A172 (cell line): Measurements from ENCODE around the gene GRAMD4. TPM values are rescaled to one million over a fixed set of nuclear protein-coding genes. Genes with fewer than 3 reads are reported as not detected.
"Not testable (repeated sequence)": the region's sequence is repeated elsewhere in the genome, so short reads cannot be mapped to it uniquely, and the experiment has no call there.

ENCODE experiments used
- DNase-seq: peaks from one replicate; pipeline ENCODE4 v3.0.0-alpha.2; 2015; ENCODE audit warnings: low spot score
- total RNA-seq: library from RNA; depleted of rRNA; stranded (reverse); fragments of >200 nt; shearing (Covaris generic); gene quantifications from 2 replicates; pipeline ENCODE4 v1.2.3, GENCODE V29; 2014

Gene GRAMD4
- total RNA-seq, 1 experiment from 2014 or later, result 106 TPM

DNA sequence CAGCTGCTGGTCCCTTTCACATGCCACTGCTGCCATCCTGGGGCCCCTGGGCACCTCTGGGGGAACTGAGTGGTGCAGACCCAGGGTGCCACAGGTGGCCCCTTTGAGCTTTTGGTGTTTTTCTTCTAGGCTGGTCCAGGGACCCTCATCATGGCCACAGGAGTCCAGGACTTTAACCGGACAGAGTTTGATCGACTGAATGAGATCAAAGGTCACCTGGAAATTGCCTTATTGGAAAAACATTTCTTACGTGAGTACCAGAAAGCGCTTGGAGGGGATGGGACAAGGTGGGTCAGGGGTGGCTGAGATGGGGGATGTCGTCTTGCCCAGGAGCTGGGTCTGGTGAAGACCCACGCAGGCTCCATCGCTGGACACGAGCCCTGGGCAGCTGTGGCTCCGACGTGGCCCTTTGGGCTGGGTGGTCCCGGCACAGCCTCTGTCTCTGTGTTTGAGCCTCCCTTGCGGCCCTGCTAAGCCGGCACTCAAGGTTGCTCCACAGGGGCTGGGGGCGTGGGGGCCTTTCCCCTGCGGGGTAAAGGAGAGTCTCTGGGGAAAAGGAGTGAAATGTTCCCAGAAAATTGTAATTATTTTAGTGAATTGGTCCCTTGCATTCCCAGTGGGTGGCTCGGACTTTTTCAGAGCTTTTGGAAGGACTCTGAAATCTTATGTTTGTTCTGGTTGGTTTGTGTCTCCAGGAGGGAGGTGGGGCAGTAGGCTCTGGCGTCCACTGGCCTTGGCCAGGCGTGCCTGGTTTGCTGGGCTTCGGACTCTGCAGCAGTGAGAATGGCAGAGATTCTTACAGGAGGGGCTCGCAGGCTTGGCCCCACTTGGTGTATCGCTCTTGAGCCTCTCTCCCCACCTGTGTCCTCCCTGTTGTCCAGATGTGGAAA is 17.8 kb downstream of the GRAMD4 start:
- no peak for DNase-seq

DNA sequence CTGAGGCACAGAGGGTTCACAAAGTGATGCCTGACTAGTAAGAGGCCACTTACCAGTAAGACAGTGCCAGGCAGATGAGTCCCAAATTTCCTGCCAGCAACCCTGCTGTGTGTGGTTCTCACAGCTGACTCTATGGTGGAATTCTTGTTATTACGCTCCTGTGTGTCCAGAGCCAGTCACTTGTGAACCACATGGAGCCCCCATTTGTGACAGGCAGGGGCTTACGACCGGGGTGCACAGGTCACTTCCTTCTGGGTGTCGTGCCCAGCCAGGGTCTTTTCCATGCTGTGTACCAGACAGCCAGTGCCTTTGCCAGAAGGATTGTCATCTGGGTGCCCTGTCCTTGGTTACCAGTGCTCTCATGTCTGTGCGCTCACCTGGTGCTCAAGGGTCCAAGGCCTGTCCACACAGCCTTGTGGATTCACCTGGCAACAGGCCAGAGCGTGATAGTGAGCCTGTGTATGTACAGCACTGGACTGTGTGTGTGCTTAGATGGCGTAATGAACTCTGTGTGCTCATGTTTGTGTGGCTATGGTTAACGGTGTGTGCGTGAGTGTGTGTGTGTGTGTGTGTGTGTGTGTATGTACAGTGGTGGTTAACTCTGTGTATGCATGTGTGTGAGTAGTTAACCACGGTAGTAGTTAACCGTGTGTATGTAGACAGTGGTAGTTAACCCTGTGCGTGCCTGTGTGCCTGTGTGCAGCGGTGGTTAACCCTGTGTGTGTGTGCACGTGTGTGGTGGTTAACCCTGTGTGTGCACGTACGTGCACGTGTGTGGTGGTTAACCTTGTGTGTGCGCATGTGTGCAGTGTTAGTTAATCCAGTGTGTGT is 18.6 kb downstream of the GRAMD4 start:
- no peak for DNase-seq

DNA sequence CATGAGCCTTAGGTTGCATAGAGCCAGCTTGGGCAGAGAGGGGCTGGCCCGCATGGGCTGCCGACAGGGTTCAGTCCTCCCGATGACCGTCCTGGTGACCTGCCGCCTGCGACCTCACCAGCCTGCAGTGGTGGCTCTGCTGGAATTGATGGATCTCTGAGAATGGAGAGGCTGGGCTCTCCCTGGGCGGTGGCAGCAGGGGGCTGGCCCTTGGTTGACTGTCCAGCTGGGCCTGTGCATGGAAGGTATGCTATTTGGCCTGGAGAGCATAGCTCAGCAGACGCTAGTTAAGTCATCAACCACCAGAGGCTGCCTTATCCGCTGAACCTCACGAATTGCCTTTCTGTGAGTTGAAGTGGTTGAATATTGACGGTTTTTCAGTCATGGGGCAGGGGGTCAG is 19.7 kb downstream of the GRAMD4 start:
- no peak for DNase-seq

DNA sequence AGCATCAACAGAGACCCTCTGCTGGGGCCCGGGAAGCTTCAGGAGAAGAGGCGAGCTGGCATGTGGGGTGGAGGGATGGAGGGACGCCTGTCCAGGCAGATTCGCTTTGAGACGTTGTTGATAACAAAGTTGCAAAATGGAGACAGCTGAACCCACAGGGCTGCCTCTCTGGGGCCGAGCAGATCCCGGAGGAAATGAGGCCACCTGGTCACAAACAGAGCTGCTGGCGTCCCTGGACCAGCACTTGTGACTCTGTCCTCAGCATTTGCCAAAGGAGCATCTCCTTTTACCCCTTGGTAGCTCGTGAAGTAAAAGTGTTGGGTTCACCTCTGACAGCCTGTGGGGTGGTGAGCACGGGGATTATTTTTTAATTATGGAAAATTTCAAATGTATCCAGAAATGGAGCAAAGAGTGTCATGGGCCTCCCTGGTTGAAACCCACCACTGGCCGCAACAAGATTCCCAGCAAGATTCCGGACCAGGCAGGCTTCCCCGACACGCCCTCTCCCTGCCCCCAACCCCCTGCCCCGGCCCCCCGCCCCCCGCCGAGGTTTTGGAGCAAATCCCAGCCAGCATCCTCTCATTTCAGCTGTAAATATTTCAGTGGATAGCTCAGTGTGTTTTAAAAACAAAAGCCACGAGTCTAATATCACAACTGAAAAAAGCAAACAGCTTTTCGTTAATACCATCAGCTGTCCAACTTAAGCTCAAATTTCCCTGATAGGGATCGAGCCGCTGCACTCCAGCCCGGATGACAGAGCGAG is 20.3 kb downstream of the GRAMD4 start:
- no peak for DNase-seq

DNA sequence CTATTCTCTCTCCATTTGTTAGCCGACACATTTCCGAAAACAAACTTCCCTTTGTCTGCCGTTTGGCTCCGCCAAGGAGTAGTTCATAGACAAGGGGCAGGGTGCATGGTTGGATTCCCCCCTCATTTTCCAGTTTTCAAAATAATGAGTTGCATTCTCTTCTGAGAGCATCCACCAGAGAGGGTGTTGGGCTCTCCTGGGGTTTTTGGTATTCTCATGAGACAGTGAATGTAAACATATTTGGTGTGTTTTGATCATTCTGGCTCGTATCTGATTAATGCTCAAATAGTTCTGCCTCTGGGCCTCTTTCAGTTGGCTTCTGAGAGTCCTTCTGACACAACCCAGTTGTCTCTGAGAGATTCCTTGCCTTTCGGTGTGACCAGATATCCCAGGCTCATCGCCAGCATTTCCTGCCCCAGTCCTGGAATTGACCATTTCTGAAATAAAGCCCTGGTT is 21.7 kb downstream of the GRAMD4 start:
- no peak for DNase-seq

DNA sequence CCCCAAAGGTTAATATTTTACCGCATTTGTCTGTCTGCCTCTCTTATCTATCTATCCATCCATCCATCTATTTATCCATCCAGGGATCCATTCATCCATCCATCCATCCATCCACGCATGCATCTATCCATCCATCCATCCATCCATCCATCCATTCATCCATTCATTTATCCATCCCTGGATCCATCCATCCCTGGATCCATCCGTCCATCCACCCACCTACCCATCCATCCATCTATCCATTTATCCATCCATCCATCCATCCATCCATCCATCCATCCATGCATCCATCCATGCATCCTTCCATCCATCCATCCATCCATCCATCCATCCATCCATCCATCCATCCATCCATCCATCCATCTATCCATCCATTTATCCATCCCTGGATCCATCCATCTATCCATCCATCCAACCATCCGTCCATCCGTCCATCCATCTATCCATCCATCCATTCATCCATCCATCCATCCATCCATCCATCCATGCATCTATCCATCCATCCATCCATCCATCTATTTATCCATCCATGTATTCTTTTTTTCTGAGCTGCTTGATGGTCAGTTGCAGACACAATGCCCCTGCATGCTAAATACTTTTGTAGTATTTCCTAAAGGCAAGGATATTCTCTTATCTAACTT is 22.8 kb downstream of the GRAMD4 start:
- not testable (repeated sequence) for DNase-seq

DNA sequence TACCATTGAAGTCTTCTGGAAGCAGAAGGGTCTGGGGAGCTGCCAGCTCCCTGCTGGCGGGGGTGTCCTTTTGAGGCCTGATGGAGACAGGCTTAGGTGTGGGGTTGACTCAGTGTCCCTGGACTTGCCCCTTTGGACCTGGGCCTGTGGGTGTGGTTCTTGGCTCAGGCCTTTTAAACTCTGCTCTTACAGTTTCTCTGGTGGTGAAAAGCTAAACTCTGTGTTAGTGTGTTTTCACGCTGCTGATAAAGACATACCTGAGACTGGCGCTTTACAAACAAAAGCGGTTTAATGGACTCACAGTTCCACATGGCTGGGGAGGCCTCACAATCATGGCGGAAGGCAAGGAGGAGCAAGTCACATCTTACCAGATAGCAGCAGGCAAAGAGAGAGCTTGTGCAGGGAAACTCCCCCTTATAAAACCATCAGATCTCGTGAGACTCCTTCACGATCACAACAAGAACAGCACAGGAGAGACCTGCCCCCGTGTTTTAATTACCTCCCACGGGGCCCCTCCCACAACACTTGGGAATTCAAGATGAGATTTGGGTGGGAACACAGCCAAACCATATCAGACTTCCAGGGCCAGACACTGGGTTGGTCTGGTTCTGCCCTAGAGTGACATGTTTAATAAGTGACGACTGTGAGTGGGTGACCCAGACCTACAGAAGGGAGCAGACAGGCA is 26.5 kb downstream of the GRAMD4 start:
- no peak for DNase-seq

DNA sequence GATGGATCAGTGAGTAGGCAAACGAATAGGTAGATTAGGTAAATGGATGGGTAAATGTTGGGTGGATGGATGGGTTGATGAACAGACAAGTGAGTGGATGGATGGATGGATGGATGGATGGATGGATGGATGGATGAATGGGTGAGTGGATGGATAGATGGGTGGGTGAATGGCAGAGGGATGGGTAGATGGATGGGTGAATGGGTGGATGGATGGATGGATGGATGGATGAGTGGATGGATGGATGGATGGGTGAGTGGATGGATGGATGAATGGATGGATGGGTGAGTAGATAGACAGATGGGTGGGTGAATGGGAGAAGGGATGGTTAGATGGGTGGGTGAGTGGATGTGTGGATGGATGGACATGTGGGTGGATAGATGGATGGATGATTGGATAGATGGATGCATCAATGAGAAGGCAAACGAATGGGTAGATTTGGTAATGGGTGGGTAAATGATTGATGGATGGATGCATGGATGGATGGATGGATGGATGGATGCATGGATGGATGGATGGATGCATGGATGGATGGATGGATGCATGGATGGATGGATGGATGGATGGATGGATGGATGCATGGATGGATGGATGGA is 28.1 kb downstream of the GRAMD4 start:
- DNase-seq, result not testable (repeated sequence)

DNA sequence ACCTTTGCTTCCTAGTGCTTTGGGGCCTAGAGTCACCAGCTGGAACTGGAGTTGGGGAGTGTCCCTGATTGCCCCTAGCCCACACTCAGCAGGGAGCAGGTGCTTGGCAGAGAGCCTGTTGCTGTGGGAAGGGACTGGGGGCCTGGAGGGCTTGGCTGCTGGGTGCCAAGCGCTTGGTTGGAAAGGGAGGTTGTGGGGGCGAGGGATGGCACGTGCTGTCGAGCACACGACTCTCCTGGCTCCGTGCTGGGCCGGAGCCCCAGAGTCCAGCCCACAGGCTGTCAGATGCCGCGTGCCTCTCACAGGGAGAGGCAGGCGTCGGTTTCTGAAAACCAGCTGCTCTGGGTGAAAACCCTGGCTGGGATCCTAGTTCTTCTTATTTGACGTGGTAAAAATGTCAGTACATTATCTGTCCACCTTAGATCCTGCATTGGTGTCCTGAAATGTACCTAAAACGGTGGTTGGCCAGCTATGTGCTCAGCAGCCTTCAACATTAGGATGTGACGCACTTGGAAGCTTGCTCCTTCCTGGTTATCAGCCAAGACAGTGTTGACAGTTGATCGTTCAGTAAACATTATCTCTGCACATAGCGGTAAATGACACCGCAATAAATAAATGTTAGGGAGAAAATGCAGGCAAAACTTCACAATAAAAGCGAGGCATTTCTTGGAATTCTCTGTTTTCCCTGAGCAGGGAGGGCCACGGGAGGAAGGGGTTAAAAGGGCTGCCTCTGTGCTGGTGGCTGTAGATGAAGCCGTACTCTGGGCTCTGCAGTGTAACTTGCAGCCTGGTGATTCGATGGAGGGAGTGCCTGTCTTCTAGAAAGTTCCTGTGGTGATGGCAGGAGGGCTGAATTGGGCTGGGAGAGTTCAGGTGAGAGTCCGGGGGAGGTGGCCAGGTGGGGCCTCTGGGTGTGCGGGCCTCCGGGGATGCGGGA is 29.2 kb downstream of the GRAMD4 start:
- no peak for DNase-seq

DNA sequence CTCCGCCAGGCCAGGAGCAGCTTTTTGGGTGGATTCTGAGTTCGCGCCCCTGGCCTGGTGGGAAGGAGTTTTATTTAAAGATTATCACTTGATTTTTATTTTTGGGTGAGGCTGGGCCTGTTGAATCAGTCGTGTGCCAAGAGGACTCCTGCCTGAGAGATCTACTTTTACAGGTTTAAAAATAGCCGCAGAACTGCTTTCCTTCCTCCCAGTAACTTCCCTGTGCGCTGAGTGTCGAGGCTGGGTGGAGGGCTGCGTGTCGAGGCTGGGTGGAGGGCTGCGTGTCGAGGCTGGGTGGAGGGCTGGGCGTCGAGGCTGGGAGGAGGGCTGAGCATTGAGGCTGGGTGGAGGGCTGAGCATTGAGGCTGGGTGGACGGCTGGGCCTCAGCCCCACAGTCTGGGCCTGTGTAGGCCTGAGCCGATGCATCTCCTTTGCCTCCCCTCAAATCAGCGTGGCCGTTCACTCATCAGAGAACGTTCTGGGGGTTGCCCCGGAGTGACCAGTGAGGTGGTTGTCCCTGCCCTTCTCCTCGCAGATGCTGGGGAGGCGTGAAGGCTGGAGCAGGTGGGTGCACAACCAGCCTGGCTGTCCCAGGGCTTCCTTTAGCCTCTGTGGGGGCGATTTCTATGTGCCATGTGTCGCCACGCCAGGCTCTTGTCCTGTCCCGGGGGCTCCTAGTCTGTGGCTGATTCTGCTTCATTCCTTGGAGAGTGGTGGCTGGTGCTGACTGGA is 30.1 kb downstream of the GRAMD4 start:
- no peak for DNase-seq

DNA sequence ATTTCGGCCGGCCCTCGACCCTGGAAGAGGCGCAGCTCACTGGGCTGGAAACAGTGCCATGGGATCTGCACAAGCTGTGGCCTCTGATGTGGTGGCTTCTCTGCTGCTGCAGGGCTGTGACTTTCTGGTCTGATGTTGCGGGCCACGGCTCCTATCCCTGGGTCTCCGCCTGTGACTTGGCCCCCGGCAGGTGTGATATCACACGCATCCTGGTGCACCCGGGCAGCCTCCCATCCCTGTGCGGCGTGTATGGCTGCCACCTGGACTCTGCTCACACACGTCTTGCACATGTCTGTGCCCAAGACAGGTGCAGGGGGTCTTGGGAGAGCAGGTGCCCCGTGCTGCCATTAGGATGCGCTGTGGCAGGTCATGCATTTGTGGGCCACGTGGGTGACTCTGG is 31.1 kb downstream of the GRAMD4 start:
- DNase-seq, result no peak

DNA sequence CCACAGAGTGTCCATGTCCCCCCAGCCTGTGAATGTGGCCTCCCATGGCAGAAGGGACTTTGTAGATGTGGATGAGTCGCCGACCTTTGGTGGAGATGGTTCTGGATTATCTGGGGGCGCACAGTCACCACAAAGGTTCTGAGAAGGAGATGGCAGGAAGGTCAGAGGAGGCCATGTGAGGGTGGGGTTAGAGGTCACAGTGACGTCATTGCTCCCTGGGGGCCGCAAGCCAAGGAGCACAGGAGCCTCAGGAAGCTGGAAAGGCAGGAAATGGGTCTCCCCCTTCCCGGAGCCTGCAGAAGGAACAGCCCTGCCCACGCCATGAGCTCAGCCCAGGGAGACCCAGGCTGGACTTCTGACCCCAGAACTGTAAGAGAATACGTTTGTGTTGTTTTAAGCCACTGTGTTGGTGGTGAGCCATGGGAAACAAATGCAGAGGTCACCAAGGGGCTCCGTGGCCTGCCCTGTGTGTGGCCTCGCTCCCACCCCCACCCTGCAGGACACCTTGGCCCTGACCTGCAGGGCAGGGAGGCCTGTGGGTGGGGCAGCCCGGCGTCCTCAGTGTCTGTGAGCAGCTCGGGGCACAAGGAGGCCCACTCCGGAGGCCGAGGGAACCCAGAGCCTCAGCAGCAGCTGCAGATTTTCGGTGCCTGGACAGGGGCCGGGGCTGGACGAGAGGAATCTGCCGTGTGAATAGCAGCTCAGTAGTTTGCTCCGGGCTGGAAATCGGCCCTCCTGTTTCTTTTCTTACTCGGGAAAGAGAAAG is 32.1 kb downstream of the GRAMD4 start:
- no peak for DNase-seq

DNA sequence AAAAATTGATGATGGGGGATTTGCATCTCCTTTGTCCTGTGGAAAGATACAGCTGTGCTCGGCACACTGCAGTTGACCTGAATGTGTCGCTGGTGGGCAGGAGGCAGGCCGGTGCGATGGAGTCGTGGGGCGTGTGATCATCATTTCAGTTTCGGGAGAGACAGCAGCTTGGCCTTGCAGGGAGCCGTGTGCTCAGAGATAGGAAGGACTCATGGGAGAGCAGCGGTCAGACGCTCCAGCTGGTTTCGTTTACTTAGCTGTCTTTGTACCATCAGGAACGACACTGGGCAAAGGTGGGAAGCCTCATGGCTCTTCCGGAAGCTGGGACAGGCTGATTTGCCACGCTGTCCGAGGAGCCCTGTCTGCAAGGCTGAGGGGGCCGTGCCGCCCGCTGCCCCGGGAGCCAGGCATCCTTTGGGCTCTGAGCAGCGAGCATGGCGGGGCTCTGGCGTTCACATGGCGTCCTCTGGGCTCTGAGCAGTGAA is 32.7 kb downstream of the GRAMD4 start:
- DNase-seq, result no peak

DNA sequence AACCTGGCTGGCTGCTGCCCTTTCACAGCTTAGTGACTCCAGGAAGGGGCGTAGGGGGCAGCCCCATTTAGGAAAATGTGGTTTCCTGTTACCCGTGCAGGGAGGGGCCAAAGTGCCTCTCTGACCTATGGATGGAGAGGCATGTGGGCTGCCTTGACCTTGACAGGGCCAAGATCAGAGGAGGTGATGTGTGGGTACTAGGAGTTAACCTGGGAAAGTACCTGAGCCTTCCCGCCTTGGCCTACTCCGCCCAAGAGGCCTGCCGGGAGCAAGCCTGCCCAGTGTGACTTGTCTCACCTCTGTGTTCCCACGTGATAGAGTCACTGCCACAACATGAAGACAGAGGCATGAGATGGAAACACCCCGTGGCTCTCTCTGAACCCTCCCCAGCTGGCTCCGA is 33.4 kb downstream of the GRAMD4 start:
- no peak for DNase-seq

DNA sequence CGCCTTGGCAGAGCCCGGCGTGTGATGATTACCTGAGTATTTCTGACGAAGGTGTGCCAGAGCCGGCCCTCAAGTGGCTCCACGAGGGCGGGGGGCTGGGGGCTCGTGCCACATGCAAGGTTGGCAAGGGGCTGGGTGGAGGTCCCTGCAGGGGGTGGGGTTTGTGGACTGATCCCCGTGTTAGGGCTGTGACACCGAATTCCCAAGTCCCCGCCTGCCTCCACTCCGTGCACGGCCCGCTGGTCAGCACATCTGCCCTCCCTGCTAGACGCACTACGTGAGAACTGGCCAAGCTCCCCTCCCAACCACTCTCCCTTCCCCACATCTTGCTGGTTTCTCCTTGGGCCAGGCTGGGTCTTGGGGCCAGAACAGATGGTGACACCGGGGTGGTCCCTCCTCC is 34.2 kb downstream of the GRAMD4 start:
- no peak for DNase-seq

DNA sequence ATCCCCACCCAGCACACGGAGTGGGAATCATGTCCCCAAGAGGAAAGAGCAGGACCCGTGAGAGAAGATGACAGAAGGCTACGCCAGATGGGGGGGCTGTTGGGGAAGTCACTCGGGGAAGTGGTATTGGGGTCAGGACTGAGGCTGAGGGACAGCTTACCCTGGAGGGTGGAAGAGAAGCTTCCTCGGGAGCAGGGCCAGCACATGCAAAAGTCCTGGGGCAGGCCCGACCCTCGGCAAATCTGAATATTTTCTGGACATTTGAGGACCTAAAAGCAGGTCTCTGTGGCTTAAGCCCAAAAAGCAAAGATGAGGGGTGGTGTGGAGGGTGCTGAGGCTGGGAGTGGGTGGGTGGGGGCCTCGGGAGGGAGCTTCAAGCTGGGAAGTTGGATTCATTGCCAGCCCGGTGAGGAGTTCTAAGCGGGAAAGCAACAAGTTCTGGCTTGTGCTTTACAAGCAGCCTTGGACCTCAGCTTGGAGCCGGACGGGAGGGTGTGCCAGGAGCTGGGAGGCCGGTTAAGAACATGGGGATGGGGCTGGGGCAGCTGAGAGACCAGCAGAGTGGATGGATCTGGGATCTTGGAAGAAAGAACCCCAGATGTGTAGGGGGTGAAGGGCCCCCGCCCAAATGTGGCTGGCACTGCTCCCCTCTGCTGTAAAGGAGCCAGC is 34.9 kb downstream of the GRAMD4 start:
- no peak for DNase-seq
